CD4-positive, alpha-beta T cell treated with Interleukin-2 at 100 ng/mL for 4 hours (primary cell): ENCODE results near the gene CEBPA.
"Not testable (repeated sequence)": the region's sequence is repeated elsewhere in the genome, so short reads cannot be mapped to it uniquely, and the experiment has no call there.

ENCODE experiments used
- DNase-seq: peaks from one replicate; pipeline ENCODE4 v3.0.0-alpha.2; 2020; ENCODE audit warnings: low spot score

The CEBPA gene

DNA sequence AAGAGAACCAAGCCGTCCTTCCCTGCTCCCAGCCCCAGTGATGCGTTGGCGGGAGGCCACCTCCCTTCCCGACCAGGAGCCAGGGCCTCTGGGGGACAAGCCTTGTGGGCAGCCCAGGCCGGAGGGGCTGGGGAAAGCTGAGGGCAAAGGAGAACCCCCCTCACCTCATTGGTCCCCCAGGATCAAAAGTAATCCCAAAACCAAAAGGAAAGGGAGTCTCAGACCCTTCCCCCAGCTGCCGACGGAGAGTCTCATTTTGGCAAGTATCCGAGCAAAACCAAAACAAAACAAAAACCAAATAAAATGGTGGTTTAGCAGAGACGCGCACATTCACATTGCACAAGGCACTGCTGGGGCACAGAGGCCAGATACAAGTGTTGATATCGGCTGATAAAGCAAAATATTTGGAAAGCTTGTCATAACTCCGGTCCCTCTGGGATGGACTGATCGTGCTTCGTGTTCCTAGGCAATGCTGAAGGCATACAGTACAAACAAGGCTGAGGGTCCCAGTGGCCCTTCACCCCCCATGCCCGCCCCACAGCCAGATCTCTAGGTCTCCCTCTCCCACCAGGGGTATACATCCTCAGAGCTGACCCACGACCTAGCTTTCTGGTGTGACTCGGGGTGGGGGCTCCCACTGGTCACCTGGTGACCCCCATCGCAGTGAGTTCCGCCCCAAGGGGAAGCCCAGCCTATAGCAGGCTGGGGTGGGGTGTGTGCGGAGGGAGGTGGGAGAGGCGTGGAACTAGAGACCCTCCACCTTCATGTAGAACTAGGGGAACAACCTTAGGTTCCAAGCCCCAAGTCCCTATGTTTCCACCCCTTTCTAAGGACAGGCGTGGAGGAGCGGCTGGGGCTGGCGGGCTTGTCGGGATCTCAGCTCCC, 2.1 kb downstream of the CEBPA start:
- no peak for DNase-seq

DNA sequence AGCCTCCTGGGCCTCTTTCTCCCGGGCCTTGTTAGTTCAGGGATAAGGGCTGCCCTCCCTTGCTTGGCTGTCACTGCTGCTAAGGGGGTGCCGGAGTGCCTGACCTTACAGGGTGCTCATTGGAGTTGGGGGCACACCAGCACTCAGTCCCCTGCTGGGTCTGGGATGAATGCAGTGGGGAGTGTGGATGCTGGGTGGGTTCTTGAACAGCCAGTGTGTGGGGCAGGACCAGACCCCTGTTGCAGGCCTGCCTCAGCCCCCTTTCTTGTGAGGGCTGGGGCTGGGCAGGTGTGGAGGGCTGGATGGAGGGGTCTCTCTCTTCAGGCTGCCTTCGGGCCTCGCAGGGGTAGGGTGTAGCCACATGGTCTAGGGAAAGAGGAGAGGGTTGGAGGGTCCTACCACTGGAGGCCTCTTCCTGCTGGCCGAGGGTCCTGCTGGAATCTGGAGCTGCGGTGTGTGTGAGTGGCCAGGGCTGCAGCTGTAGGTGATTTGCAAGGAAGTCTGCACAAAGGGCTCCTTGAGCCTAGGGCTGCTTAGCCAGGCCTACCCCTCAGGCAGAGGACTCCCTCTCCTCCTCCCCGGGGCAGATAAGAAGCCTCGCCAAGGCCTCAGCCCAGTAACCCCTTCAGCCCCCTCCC, 3.2 kb downstream of the CEBPA start:
- no peak for DNase-seq

DNA sequence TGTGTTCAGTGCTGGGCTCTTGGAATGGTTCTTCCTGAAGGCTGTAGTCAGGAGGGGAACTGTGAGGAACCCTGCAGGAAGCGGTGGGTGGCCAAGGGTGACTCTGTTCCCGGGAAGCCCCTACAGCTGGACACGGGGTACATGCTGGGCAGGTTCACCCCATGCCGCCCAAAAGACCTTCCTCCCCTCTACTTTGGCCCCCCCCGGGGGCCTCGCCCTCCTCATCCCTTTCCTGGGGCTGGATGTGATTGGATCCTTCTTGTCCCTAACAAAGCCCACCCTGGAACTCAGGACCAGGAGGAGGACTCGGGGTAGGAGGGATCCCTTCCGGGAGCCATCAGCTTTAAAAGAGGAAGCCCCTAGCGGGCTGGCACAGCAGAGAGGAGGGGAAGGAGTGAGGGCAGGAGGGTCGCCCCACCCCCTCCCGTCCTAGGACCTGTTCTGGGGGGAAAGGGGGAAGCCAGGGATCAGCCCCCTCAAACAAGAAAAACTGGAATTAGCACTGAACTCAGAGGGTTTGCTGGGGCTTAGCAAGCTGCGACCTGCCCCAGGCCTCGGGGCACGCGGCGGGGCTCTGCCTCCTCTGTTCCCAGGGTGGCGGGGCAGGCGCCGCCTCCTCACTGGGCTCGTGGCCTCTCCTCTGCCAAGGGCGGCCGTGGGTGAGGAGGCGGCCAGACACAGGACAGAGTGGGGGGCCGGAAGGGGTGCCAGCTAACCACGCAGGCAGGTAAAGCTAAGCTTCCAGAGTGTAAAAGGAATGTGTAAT, 4.0 kb downstream of the CEBPA start:
- DNase-seq, result no peak

DNA sequence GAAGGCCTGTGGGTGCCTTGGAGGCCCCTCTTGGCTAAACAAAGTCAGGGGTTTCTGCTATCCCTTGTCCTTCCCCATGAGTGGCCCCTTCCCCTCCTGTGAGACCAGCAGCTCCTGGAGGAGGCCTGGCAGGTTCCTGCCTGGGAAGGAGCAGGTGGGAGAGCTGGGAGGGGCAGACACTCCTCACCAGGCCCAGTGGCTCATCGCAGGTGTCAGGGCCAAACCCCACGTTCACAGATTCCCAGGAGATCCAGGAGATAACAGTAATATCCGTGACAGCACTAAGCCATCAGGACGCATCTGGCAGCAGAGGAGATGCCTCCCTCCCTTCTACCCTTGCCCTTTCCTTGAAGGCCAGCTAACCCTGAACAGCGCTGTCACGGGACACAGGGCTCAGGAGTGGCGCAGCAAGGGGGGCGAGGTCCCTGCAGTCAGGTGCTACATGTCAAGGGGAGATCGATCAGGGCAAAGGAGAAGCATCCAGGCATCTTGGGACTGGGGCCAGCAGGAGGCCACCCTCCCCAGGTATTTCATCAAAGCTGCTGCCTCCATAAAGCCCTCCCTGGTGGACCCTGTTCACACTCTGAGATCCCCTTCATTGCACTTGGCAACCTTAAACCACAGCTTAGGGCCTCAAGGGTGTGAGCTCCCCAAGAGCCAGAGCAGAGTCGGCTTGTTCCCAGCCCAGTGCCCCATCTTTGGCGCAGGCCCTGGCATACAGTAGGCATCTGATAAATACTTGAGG, 4.8 kb downstream of the CEBPA start:
- DNase-seq, result no peak

DNA sequence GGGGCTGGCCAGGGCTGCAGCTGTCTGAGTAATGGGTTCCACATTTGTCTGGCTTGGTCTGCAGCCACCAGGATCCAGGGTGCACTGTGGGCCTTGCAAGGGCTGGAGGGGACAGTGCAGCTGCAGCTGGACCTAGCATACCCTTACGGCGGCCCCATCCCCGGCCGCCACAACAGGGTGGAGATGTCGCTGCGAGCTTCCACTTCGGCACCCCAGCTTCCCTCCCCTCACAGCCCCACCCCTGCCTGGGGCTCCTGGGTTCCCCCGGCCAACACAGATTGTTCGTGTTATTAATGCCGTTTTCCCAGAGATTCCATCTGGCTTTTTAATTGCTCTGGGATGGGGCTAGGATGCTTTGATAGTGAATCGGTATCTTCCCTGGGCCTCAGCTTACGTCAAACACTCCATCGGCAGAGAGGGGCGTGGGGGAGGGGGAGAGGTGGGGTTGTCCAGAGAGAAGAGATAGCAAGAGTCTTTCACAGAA, 5.8 kb downstream of the CEBPA start:
- DNase-seq, result no peak

DNA sequence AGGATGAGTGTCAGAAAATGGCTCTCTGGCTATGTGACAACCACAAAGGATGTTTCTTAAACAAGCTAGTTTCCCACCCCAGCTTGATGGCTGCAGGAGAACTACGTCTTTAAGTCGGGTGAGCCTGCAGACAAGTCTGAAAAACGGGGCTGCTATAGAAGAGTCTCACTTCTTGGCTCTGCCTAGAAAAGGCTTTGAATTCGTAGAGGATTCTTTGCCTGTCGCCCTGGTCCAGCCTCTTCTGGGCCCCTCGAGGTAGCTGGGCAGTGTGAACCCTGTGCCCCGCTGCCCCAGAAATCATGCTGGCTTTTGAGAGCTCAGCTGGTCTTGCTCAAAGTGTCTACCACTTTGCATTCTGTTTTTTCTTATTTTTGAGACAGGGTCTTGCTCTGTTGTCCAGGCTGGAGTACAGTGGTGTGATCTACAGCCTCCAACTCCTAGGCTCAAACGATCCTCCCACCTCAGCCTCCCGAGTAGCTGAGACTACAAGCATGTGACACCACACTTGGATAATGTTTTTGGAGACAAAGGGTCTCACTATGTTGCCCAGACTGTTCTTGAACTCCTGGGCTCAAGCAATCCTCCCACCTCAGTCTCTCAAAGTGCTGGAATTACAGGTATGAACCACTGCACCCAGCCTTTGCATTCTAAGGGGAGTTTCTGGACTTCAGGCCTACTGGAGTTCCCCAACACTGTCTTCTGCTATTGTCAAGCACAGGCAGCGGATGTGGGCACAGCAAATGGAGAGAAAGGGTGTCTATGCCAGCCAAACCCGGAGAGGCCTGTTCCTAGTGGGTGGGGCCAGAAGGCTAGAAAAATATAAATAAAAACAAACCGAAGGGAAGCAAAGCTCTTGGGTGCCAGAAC, 6.5 kb downstream of the CEBPA start:
- no peak for DNase-seq

DNA sequence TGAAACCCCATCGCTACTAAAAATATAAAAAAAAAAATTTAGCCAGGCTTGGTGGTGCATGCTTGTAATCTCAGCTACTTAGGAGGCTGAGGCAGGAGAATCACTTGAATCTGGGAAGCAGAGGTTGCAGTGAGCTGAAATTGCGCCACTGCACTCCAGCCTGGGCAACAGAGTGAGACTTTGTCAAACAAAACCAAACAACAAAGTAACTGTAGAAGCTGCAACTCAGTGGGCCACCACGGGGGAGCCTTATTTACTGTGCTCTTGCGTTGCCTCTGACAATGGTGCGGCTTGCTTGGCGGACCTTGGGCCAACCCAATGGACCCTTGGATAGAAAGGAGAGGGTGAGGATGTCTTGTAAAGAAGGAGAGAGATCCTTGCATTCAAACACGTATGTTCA, 7.3 kb downstream of the CEBPA start:
- not testable (repeated sequence) for DNase-seq

DNA sequence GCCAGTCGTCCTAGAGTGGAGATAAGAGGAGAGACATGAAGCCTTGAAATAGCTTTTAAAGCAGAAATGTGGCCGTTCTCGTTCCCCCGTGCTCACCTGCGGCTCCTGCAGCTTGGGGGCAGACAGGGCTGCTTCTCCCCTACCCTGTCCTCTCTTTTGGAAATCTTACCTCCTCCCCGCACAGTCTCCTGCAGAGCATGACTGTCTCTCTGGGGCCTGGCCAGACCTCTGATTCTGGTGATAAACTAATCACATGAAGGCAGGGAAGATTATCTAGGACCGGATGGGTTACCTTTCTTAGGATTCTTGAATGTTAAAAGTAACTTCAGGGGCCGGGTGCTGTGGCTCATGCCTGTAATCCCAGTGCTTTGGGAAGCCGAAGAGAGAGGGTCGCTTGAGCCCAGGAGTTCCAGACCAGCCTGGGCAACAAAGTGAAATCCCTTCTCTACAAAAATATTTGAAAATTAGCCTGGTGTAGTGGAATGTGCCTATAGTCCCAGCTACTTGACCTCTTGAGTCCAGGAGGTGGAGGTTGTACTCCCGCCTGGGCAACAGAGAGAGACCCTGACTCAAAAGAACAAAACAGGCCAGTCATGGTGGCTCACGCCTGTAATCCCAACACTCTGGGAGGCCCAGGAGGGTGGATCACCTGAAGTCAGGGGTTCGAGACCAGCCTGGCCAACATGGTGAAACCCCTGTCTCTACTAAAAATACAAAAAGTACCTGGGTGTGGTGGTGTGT, 8.1 kb downstream of the CEBPA start:
- DNase-seq, result no peak

DNA sequence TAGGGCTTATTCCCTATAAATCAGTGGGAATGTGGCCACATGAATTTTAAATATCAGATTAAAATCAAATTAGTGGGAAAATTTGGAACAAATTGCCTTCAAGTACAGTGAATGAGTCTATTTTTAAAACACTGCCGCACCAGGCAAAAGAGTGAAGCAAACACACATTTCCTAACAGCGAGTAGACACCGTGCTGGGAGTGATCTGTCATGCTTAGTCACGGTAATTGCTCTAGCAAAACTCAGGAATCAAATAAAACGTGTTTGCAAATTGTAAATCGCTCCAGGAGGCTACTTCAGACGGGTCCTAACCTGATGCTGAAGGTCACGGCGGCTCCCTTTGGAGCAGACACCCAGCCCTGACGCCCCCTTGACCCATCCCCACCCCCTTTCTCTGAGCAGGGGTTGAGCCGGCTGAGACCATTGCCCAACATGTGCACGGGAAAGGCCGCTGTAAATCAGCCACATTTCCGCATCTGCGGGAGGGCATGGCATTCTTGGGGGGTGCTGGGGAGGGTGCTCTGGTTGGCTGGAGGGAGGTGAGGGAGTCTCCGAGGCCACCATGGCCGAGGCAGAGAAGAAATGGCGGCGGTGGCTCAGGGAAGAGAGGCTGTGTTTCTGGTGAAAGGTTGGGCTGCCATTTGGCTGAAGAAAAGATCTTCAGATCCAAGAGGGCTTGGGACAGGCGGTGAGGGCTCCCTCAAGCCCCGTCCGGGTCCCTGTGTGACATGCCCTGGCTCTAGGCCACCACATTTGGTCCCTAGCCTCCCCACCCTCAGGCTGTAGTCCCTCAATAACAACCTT, 8.9 kb downstream of the CEBPA start:
- no peak for DNase-seq

DNA sequence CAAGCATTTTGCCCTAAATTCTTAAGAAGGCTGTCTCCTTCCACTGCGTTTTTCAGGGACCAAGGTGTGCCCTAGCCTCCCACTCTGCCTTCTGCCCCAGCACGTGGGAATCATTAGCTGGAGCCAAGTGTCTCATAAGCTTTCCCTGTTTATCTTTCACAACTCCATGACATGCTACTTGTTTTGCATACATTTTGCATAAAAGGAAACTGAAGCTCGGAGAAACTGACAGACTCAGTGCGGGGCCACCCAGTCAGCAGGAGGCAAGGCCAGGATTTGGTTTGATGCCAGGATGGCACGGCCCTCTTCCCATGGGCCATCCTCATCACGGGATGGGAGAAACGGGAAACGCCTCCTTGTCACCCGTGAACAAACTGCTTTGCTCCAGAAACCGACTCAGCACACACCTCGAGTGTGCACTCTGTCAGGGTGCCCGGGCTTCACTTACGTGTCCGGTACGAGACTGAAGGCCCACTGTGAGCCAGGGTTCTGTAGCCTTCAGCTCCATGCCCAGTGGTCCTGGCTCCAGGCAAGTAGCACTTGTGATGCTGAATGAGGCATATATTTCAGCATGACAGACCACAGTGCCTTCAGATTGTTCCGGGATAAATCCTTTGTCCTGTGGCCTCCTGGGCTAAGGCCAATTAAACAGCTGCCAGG, 9.6 kb downstream of the CEBPA start:
- DNase-seq, result no peak

DNA sequence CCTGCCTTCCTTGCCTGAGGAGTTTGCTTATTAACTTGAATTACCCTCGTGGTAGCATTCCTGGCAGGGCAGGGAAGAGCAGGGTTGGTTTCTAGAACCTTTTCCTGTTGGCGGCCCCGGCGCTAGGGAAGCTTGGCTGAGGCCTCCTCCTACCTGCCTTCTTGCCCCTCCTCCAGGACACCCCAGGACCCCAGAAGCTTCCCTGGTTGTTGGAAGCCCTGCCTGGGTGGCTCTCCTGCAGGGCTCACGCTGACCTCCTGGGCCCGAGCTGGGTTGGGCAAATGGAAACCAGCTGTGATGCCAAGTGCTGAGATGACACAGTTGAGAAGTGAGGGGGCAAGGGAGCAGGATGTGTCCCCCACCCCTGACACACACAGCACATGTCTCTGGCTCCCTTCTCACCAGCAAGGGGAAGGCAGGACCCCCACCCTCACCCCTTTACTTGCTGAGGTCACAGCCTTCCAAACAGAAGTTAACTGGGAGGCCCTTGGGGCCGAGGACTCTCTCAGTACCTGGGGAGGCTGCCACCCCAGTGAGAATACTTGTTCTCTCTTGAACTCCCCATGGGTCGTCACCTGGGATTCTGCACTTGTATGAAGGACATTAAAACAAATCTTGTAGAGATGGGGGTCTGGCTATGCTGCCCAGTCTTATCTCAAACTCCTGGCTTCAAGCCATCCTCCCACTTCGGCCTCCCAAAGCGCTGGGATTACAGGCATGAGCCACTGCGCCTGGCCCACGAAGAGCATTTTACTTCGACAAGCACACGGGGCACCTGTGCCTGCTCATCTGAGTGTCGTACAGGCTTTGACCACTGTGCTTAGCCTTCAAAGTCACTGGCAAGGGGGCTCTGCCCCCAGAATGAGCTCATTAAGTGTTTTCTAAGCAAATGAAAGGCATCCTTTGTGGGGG, 10.5 kb downstream of the CEBPA start:
- no peak for DNase-seq

DNA sequence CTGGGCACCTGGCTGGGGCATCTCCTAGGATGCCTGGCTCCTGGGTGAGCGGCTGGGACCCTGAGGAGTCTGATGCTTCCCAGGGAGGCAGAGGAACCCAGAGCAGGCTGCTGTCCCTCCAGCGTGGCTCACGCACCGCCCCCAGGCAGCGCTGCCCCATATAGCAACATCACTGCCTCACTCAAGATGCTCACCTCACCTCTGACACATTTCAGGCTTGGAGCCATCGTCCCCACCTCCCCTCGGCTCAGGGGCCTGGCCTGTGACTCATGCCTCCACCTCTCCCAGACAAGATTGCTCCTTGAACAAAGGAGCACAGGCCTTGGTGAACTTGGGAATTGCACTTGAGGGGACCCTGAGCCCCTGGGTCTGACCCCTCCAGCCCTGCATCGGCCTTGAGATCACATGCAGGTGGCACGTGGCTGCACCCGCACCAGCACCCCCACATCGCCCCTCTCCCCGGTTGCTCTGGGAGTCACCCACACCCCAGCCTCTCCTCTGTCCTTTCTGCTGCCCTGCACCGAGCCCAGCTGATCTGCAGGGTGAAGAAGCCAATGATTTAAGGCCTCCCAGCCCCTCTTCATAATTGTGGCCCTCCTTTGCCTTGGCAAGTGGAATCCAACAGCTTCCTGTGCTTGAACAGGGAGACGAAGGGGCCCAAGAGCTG, 11.2 kb downstream of the CEBPA start:
- no peak for DNase-seq

DNA sequence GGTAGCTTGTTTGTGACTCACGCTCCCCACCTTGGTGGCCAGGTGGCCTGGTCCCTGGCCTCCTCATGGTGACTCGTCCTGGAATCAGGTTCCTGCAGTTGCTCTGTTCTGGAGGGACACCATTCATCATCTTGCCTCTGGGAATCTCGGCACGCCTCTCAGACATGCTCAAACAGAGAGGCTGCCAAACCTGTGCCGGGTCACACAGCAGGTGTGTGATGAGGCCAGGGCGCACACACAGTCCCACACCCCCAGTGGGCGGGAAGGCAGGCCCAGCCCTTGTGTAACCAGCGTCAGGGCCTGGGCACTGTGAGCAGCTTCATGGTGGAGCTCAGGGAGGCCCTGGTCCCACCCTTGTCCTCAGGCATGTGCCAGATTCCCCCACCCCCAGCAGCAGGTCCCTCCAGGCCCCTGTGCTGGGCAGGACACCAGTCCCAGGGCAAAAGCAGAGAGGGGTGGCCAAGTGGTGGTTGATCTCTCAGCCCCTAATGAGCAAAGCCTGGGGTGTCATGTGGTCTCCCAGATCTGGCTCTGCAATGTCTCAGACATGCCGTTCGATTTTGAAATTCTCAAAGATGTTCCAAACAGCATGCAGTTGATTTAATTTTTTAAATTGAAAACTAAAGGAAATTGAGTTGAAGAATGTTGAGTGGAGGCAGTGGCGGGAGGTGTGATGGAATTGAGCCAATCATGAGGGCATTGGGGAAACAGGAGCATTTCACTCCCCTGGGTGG, 12.1 kb downstream of the CEBPA start:
- no peak for DNase-seq

DNA sequence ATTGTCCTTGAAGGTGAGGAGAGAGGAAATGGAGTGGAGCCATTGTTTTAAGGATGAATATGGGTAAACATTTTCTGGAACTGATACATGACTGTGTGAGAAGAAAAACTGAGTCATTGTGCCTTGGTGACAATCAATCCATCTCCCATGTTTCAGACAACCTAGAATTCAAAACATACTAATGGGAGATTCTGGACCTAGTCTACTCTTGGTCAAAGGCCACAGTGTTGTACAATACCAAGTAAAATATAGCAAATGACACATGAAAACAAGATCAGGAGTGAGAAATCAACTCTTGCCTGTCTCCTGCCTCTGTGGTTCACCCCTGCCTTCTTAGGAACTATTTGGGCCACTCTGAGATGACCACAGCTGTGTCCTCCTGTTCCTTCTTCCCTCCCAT, 13.1 kb downstream of the CEBPA start:
- DNase-seq, result no peak

DNA sequence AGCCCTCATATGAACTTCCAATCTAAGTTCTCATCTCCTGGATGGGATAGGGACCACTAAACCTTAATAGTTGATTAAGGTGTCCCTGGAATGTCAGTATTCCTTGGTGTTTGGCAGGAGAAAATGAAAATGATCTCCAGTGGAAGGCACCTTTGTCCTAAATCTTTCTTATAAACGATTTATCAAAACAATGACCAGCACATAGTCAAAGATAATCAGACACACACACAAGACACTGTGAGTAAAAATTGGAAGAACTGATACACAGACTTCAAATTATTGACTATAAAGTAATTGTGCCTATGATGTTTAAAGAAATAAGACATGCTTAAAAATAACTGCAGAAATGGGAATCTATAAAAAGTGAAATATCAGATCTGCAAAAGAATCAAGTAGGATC, 13.7 kb downstream of the CEBPA start:
- no peak for DNase-seq

DNA sequence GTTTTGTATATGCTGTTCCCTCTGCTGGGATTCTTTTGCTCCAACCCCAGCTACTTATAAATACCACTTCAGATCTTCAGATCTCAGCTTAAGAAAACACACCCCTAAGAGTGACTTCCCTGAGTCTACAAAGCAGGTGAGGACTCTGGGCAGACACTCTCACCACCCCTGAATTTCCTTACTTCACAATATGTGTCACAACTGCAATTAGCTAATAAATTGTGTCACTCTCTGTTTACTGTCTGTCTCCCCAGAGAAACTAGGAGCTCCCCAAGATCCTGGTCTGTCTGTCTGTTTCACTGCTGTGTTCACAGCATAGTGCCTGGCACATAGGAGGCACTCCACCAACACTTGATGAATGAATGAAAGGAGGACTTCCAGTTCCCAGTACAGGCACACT, 14.4 kb downstream of the CEBPA start:
- no peak for DNase-seq

DNA sequence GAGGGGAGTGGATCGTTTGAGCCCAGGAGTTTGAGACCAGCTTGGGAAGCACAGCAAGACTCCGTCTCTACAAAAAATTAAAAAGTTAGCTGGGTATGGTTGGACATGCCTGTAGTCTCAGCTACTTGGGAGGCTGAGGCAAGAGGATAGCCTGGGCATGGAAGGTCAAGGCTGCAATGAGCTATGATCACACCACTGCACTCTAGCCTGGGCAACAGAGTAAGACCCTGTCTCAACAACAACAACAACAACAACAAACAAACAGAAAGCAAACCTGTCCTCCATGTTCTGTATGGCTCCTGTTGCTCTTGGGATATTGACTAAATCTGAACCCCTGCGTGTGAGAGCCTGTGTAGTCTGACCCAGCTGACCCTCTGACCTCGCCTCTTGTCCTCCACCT, 14.9 kb downstream of the CEBPA start:
- DNase-seq, result no peak
